Uterus (tissue), 4 donors: ENCODE measurements around the gene TYROBP. TPM values are rescaled to one million over a fixed set of nuclear protein-coding genes. Genes with fewer than 3 reads are reported as not detected.

ENCODE experiments used
- DNase-seq, 2 donors: peaks; one replicate each; pipeline ENCODE4 v3.0.0-alpha.2; 2019 to 2020
- H3K27ac ChIP-seq, 2 donors: fragments of 200-600 bp; sonication (generic); 1 replicate in 1 of 2; 2 replicates in 1 of 2; pipeline ENCODE4 v1.5.1; 2016 to 2018
- H3K27me3 ChIP-seq, 2 donors: fragments of 200-600 bp; sonication (generic); one replicate each; pipeline ENCODE4 v1.5.1; 2018 to 2019; ENCODE audit warnings: control low read depth in 1 of 2
- H3K36me3 ChIP-seq, 2 donors: fragments of 200-600 bp; sonication (generic); one replicate each; pipeline ENCODE4 v1.5.1; 2019; ENCODE audit warnings: control low read depth in 1 of 2
- H3K4me1 ChIP-seq, 2 donors: fragments of 200-600 bp; sonication (generic); one replicate each; pipeline ENCODE4 v1.5.1; 2018 to 2019; ENCODE audit warnings: control low read depth in 1 of 2
- H3K4me3 ChIP-seq, 2 donors: fragments of 200-600 bp; sonication (generic); 1 replicate in 1 of 2; 2 replicates in 1 of 2; pipeline ENCODE4 v1.5.1; 2018 to 2019; ENCODE audit warnings: mild to moderate bottlenecking in 1 of 2
- H3K9me3 ChIP-seq, 2 donors: fragments of 200-600 bp; sonication (generic); one replicate each; pipeline ENCODE4 v1.5.1; 2019; ENCODE audit warnings: control low read depth in 1 of 2
- POLR2A ChIP-seq, 2 donors: fragments of 450-650 bp; IDR thresholded peaks; one replicate each; pipeline ENCODE4 v1.6.1; 2016; ENCODE audit warnings: antibody characterized with exemption in 2 of 2, mild to moderate bottlenecking in 1 of 2, moderate library complexity in 1 of 2
- intact Hi-C: fragments of 100-400 bp; cut with DNase I; formaldehyde crosslinking; loops from one replicate; pipeline ENCODE4 v1.15.1; 2023; ENCODE audit warnings: low total_unique reads
- total RNA-seq, 4 donors: library from RNA; depleted of rRNA in 3 of 4; stranded (reverse); fragments of >200 nt in 3 of 4; gene quantifications; one replicate each; pipeline versions ENCODE4 v1.1.0 to v1.2.4, GENCODE V29; 2014 to 2023
- TF ChIP-seq, protein P1 (sequence below), 4 experiments: fragments of 200-600 bp in 2 of 4; fragments of 450-650 bp in 2 of 4; sonication (generic) in 2 of 4; IDR thresholded peaks; one replicate each; pipeline ENCODE4 v1.5.1; 2016 to 2019; ENCODE audit warnings: antibody characterized with exemption in 4 of 4, mild to moderate bottlenecking in 2 of 4, moderate library complexity in 1 of 4
- donor health status: DM: yes; HTN: yes; CAD: no.

Gene TYROBP
- total RNA-seq, 4 donors from 2014 or later = 1.3 to 25.0 (median 14.9) TPM

GRCh38 chr19:35890113-35890650 lies 17.9 kb downstream of the TYROBP start:
- no peaks in the 10 kb centered on the region for H3K36me3 ChIP-seq

GRCh38 chr19:35889370-35890112 lies 18.6 kb downstream of the TYROBP start:
- no peak overlapping the region for H3K4me3 ChIP-seq
- DNase-seq = no peak
- TF ChIP-seq, protein P1, sequence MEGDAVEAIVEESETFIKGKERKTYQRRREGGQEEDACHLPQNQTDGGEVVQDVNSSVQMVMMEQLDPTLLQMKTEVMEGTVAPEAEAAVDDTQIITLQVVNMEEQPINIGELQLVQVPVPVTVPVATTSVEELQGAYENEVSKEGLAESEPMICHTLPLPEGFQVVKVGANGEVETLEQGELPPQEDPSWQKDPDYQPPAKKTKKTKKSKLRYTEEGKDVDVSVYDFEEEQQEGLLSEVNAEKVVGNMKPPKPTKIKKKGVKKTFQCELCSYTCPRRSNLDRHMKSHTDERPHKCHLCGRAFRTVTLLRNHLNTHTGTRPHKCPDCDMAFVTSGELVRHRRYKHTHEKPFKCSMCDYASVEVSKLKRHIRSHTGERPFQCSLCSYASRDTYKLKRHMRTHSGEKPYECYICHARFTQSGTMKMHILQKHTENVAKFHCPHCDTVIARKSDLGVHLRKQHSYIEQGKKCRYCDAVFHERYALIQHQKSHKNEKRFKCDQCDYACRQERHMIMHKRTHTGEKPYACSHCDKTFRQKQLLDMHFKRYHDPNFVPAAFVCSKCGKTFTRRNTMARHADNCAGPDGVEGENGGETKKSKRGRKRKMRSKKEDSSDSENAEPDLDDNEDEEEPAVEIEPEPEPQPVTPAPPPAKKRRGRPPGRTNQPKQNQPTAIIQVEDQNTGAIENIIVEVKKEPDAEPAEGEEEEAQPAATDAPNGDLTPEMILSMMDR (IDR thresholded peaks at IDR 0.05) = no peak
- no peak for TF ChIP-seq POLR2A (IDR thresholded peaks at IDR 0.05)
- no peaks in the 10 kb centered on the region for H3K9me3 ChIP-seq
- H3K27ac ChIP-seq = no peak overlapping the region
- H3K36me3 ChIP-seq = no peaks in the 10 kb centered on the region
- H3K27me3 ChIP-seq = no peaks in the 10 kb centered on the region
- intact Hi-C loops = loop anchor here (10.0 kb wide), 1 partner anchor 45 kb away; the partner anchor contains the start of gene LRFN3
- H3K4me1 ChIP-seq = no peaks in the 10 kb centered on the region

More at GRCh38 chr19:35890113-35890650, 17.9 kb downstream of the TYROBP start:
- DNase-seq = no peak
- H3K4me3 ChIP-seq = no peak overlapping the region
- no peak overlapping the region for H3K27ac ChIP-seq
- no peaks in the 10 kb centered on the region for H3K9me3 ChIP-seq
- H3K4me1 ChIP-seq = no peaks in the 10 kb centered on the region
- intact Hi-C loops = no loop called here
- TF ChIP-seq POLR2A (IDR thresholded peaks at IDR 0.05) = no peak
- TF ChIP-seq, protein P1 (IDR thresholded peaks at IDR 0.05) = no peak
- H3K27me3 ChIP-seq = no peaks in the 10 kb centered on the region

DNA sequence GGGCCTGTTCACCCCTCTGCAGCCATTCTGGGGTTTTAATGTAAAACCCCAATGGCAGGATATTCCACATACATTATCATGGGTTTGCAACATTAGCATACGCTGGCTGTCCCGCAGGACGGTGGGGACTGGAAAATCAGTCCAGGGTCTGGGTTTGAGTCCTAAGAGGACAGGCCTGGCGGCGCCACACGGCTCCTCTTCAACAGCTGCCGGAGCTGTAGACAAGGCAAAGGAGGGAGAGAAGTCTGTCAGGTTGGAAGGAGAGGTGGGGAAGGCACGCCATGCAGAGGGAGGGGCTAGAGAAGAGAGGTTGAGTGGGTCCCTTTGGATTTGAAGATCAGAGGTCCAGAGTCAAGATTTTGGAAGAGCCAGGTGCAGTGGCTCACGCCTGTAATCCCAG lies 19.7 kb downstream of the TYROBP start:
- Histone ChIP-seq H3K4me3 (no peak overlapping the region), H3K36me3 (no peaks in the 10 kb centered on the region), H3K9me3 (no peaks in the 10 kb centered on the region), H3K27ac (no peak overlapping the region), H3K4me1 (no peaks in the 10 kb centered on the region), H3K27me3 (no peaks in the 10 kb centered on the region)
- TF ChIP-seq POLR2A (IDR thresholded peaks at IDR 0.05) = no peak
- TF ChIP-seq, protein P1 (IDR thresholded peaks at IDR 0.05) = no peak
- intact Hi-C loops = loop anchor here (10.0 kb wide), 1 partner anchor 46 kb away; the partner anchor contains the start of gene LRFN3
- no peak for DNase-seq

DNA sequence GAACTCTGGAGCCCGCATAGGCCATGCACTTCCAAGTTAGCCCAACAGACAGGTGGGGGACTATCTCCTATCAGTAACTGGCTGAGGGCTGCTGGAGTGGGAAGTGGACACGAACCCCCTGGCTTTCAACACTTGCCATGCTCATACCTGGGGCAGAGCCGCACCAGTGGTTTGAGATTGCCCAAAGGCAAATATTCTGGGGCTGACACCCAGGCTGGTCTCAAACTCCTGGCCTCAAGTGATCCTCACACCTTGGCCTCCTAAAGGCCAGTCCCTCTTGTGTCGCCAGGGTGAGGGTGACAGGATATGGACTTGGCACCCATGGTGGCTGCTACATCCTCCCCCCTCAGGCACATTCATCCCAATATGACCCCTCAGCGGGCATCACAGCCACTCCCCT lies 20.9 kb downstream of the TYROBP start:
- no peak for TF ChIP-seq POLR2A (IDR thresholded peaks at IDR 0.05)
- TF ChIP-seq, protein P1 (IDR thresholded peaks at IDR 0.05) = no peak
- Histone ChIP-seq H3K4me3 (no peak overlapping the region), H3K9me3 (no peaks in the 10 kb centered on the region), H3K27ac (no peak overlapping the region), H3K4me1 (no peaks in the 10 kb centered on the region), H3K36me3 (no peaks in the 10 kb centered on the region), H3K27me3 (no peaks in the 10 kb centered on the region)
- DNase-seq = no peak
- intact Hi-C loops = loop anchor here (10.0 kb wide), 1 partner anchor 48 kb away; the partner anchor contains the start of gene LRFN3

DNA sequence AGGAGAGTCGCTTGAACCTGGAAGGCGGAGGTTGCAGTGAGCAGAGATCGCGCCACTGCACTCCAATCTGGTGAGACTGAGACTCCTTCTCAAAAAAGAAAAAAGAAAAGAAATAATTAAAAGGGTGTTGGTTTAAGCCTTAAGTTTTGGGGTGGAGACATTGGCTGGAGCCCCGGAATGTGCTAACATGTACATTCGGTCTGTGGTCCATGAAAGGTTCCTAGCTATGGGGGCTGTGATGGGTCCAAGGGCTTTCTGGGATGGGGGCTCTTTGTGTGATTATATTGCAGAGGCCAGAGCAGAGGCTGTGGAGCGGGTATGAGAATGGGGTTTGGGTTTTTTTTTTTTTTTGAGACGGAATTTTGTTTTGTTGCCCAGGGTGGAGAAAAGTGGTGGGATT lies 22.2 kb downstream of the TYROBP start:
- H3K4me1 ChIP-seq = no peaks in the 10 kb centered on the region
- no peaks in the 10 kb centered on the region for H3K9me3 ChIP-seq
- no peaks in the 10 kb centered on the region for H3K36me3 ChIP-seq
- intact Hi-C loops = loop anchor here (10.0 kb wide), 1 partner anchor 49 kb away; the partner anchor contains the start of gene LRFN3
- no peak for DNase-seq
- no peak overlapping the region for H3K27ac ChIP-seq
- H3K27me3 ChIP-seq = no peaks in the 10 kb centered on the region
- TF ChIP-seq, protein P1 (IDR thresholded peaks at IDR 0.05) = no peak
- no peak for TF ChIP-seq POLR2A (IDR thresholded peaks at IDR 0.05)
- H3K4me3 ChIP-seq = no peak overlapping the region
